ENCODE data around the gene LAMC1.

- no peak for TF ChIP-seq CTCF (IDR thresholded peaks at IDR 0.05; ENCODE audit: poor library complexity)
- TF ChIP-seq EZH2 (IDR thresholded peaks at IDR 0.05; ENCODE audit: borderline replicate concordance) = no peak
Observed at GRCh38 chr1:183159960-183160359, 136.7 kb downstream of the LAMC1 start.

Measured in hepatocyte (in vitro differentiated cells).